ENCODE measurements around the gene INO80E.
"Not testable (repeated sequence)": the region's sequence is repeated elsewhere in the genome, so short reads cannot be mapped to it uniquely, and the experiment has no call there.

GRCh38 chr16:29959821-29960220 lies 36.2 kb upstream of the INO80E start:
- not testable (repeated sequence) for TF ChIP-seq YY1 (IDR thresholded peaks at IDR 0.05); TAF1 (conservative IDR thresholded peaks at IDR 0.05)
- TF ChIP-seq, protein P1, sequence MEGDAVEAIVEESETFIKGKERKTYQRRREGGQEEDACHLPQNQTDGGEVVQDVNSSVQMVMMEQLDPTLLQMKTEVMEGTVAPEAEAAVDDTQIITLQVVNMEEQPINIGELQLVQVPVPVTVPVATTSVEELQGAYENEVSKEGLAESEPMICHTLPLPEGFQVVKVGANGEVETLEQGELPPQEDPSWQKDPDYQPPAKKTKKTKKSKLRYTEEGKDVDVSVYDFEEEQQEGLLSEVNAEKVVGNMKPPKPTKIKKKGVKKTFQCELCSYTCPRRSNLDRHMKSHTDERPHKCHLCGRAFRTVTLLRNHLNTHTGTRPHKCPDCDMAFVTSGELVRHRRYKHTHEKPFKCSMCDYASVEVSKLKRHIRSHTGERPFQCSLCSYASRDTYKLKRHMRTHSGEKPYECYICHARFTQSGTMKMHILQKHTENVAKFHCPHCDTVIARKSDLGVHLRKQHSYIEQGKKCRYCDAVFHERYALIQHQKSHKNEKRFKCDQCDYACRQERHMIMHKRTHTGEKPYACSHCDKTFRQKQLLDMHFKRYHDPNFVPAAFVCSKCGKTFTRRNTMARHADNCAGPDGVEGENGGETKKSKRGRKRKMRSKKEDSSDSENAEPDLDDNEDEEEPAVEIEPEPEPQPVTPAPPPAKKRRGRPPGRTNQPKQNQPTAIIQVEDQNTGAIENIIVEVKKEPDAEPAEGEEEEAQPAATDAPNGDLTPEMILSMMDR (IDR thresholded peaks at IDR 0.05; ENCODE audit: low read depth, low read length, missing input control): not testable (repeated sequence)
- TF ChIP-seq, protein P2, sequence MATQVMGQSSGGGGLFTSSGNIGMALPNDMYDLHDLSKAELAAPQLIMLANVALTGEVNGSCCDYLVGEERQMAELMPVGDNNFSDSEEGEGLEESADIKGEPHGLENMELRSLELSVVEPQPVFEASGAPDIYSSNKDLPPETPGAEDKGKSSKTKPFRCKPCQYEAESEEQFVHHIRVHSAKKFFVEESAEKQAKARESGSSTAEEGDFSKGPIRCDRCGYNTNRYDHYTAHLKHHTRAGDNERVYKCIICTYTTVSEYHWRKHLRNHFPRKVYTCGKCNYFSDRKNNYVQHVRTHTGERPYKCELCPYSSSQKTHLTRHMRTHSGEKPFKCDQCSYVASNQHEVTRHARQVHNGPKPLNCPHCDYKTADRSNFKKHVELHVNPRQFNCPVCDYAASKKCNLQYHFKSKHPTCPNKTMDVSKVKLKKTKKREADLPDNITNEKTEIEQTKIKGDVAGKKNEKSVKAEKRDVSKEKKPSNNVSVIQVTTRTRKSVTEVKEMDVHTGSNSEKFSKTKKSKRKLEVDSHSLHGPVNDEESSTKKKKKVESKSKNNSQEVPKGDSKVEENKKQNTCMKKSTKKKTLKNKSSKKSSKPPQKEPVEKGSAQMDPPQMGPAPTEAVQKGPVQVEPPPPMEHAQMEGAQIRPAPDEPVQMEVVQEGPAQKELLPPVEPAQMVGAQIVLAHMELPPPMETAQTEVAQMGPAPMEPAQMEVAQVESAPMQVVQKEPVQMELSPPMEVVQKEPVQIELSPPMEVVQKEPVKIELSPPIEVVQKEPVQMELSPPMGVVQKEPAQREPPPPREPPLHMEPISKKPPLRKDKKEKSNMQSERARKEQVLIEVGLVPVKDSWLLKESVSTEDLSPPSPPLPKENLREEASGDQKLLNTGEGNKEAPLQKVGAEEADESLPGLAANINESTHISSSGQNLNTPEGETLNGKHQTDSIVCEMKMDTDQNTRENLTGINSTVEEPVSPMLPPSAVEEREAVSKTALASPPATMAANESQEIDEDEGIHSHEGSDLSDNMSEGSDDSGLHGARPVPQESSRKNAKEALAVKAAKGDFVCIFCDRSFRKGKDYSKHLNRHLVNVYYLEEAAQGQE (IDR thresholded peaks at IDR 0.05): not testable (repeated sequence)

Measured in liver (tissue), 3 donors.